GM19463 (cell line): ENCODE measurements around the gene PPFIA1.

Experiments used
- ATAC-seq: cut with Tn5 transposase; IDR thresholded peaks from one replicate; pipeline ENCODE4 v1.9.1; 2021; ENCODE audit warnings: mild to moderate bottlenecking, moderate library complexity; ENCODE audit not compliant: unreplicated experiment

The PPFIA1 gene

GRCh38 chr11:70353329-70353728, 82.8 kb downstream of the PPFIA1 start:
- ATAC-seq, result no peak

- ATAC-seq, result no peak
Observed at GRCh38 chr11:70353900-70354568, 83.5 kb downstream of the PPFIA1 start.

GRCh38 chr11:70354629-70355028, 84.1 kb downstream of the PPFIA1 start:
- ATAC-seq, result no peak

- ATAC-seq, result no peak
Observed at GRCh38 chr11:70358753-70359152, 88.3 kb downstream of the PPFIA1 start.

- ATAC-seq, result no peak
Observed at GRCh38 chr11:70359451-70360205, 89.1 kb downstream of the PPFIA1 start.

GRCh38 chr11:70360211-70360610, 89.7 kb downstream of the PPFIA1 start:
- ATAC-seq, result no peak

GRCh38 chr11:70364178-70364577, 93.7 kb downstream of the PPFIA1 start:
- ATAC-seq, result no peak

GRCh38 chr11:70364745-70365543, 94.5 kb downstream of the PPFIA1 start:
- ATAC-seq, result no peak

- ATAC-seq, result no peak
Observed at GRCh38 chr11:70365544-70365927, 95.0 kb downstream of the PPFIA1 start.

GRCh38 chr11:70367071-70367470, 96.6 kb downstream of the PPFIA1 start:
- ATAC-seq, result no peak

GRCh38 chr11:70368961-70369360, 98.5 kb downstream of the PPFIA1 start:
- no peak for ATAC-seq

- ATAC-seq, result no peak
Observed at GRCh38 chr11:70371241-70371640, 100.8 kb downstream of the PPFIA1 start.

GRCh38 chr11:70372076-70372475, 101.6 kb downstream of the PPFIA1 start:
- ATAC-seq, result no peak

- no peak for ATAC-seq
Observed at GRCh38 chr11:70376621-70377020, 106.1 kb downstream of the PPFIA1 start.

- no peak for ATAC-seq
Observed at GRCh38 chr11:70377645-70378044, 107.2 kb downstream of the PPFIA1 start.

- no peak for ATAC-seq
Observed at GRCh38 chr11:70378506-70379134, 108.1 kb downstream of the PPFIA1 start.

- ATAC-seq, result no peak
Observed at GRCh38 chr11:70381350-70381749, 110.9 kb downstream of the PPFIA1 start.

- no peak for ATAC-seq
Observed at GRCh38 chr11:70381872-70382861, 111.7 kb downstream of the PPFIA1 start.

GRCh38 chr11:70383664-70384565, 113.4 kb downstream of the PPFIA1 start:
- no peak for ATAC-seq
